Fibroblast of the aortic adventitia (primary cell): ENCODE results near the gene TUBB6. TPM values are rescaled to one million over a fixed set of nuclear protein-coding genes. Genes with fewer than 3 reads are reported as not detected.

Experiments
- DNase-seq: peaks from one replicate; pipeline ENCODE4 v3.0.0-alpha.2; 2010; ENCODE audit warnings: low read depth
- H3K4me3 ChIP-seq: 2 replicates; pipeline ENCODE4 v1.5.1; 2011; ENCODE audit warnings: low read depth, mild to moderate bottlenecking, control low read depth, low read length, moderate library complexity
- total RNA-seq: library from RNA; depleted of rRNA; stranded (reverse); fragments of >200 nt; gene quantifications from 2 replicates; pipeline ENCODE4 v1.2.3, GENCODE V29; 2012; ENCODE audit warnings: low replicate concordance
- TF ChIP-seq, protein P1 (sequence below): IDR thresholded peaks from 2 replicates; pipeline ENCODE4 v1.5.1; 2011; ENCODE audit warnings: mild to moderate bottlenecking, low read length, control low read depth, inconsistent platforms; ENCODE audit not compliant: insufficient read depth

Gene TUBB6
- total RNA-seq, 1 donor = 358 TPM

DNA sequence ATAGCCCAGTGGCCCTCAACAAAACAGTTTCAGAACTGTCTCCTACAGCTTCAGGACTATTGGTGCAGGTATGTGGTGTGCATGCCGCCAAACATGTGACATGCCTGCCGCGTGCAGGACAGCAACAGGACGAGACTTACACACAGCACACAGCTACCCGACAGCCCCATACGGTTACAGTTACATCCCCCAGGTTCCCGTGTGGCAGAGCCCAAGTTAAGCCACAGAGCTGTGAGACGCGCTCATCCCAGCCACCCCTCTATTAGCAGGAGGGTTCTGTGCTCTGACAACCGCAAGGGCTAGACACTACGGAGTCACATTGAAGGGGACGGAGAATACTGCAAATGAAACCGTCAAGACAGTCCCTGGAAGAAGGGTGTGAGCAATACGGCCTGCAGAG lies 16.4 kb upstream of the TUBB6 start:
- no peak for DNase-seq
- H3K4me3 ChIP-seq = no peak overlapping the region
- TF ChIP-seq, protein P1, sequence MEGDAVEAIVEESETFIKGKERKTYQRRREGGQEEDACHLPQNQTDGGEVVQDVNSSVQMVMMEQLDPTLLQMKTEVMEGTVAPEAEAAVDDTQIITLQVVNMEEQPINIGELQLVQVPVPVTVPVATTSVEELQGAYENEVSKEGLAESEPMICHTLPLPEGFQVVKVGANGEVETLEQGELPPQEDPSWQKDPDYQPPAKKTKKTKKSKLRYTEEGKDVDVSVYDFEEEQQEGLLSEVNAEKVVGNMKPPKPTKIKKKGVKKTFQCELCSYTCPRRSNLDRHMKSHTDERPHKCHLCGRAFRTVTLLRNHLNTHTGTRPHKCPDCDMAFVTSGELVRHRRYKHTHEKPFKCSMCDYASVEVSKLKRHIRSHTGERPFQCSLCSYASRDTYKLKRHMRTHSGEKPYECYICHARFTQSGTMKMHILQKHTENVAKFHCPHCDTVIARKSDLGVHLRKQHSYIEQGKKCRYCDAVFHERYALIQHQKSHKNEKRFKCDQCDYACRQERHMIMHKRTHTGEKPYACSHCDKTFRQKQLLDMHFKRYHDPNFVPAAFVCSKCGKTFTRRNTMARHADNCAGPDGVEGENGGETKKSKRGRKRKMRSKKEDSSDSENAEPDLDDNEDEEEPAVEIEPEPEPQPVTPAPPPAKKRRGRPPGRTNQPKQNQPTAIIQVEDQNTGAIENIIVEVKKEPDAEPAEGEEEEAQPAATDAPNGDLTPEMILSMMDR = no peak

DNA sequence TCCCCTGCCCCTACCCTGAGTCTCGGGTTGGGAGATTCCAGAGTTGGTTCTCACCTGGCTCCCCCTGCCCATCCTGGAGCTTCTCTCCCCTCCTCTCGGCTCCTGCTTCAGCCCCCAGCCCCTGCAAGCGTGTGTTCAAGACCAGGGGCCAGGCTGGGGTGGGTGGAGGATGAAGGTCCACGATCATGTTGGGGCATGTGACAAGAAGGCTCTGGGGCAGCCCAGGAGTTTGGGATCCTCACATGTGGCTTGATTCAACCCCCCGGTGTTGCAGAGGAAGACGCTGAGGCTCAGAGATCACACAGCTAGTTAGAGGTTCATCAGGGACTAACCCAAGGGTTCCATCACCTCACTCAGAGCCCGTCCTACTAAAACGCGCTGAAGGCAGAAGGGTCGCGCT lies 14.2 kb upstream of the TUBB6 start:
- H3K4me3 ChIP-seq = no peak overlapping the region
- TF ChIP-seq, protein P1 = no peak
- DNase-seq = no peak

DNA sequence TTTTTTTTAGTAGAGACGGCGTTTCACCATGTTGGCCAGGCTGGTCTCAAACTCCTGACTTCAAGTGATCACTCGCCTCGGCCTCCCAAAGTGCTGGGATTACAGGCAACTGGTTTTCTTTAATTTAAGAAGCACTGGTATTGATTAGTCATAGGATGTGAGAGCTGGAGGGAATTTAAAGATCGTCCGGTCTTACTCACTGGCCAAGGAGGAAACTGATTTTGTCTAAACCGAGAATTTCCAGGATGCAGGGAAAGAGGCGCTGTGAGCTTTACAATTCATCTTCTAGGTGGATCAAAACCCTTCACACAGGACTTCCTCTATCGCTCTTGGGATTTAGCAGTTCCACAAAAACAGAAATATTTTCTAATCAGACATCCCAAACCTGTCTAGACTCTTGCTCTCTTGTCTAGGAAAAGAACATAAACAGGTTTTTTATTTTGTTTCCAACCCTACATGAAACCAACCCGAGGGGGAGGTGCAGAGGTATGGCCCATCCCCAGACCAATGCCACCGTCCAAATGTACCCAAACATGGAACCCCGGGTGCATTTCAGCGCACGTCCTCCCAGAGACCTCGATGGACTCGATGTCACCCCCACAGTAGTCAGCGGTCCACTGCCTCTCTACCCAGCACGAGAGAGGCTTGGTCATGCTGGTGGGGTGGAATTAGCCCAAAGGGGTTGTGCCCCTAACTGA lies 12.5 kb upstream of the TUBB6 start:
- no peak for DNase-seq
- H3K4me3 ChIP-seq = no peak overlapping the region
- TF ChIP-seq, protein P1 = no peak

DNA sequence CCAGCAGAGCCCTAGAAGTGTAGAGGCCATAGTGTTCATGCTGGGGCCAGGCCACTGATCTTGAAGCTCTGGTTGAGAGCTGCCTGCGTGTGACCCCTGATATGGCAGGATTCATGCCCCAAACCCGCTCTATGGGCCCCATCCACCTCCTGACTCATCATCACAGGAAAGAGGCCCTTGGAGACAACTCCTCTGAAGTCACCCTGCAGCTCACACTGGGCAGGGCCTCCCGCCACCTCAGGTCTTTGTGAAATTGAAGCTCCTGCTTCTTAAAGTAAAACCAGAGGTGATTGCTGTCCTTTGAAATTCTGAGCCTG lies 12.0 kb upstream of the TUBB6 start:
- no peak for DNase-seq
- no peak overlapping the region for H3K4me3 ChIP-seq
- TF ChIP-seq, protein P1 = no peak

DNA sequence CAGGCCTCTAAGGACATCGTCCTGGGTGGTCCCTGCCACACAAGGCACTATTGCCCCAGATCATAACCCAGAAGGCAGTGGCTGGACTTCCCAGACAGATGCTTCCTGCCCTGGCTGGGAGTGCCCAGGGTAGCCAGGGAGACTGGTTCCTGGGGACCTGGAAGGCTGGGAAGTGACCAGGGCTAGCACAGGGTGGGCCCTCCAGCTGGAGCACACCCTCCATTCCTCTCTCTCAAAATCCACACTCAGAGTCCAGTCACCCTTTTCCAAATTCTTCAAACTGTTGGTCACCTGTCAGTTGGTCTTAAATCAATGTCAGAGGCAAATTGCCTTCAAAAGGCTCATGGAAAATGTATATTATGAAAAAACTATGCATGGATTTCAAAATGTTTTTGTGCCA lies 11.6 kb upstream of the TUBB6 start:
- no peak overlapping the region for H3K4me3 ChIP-seq
- no peak for DNase-seq
- TF ChIP-seq, protein P1 = no peak

DNA sequence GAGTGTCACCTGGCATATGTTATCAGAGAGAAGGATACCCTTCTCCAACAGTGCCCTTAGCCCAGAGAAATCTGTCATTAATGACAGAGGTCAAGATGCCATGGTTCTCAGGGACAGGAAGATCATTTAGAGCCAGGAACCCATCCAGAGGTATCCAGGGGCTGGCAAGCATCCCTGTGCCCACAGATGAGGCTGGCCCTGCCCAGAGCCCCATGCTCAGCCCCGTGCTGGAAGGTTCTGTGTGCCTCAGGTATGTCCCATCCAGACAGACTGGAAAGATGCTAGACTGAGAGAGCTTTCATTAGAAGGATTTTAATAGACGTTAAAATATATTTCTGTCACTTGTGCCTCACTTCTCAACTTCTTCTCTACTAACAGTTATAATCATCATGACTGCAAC lies 8.2 kb upstream of the TUBB6 start:
- TF ChIP-seq, protein P1 = no peak
- H3K4me3 ChIP-seq = no peak overlapping the region
- no peak for DNase-seq
